K562 (cell line): ENCODE data around the gene ANKRD6. TPM values are rescaled to one million over a fixed set of nuclear protein-coding genes. Genes with fewer than 3 reads are reported as not detected.

ENCODE experiments used
- ATAC-seq: fragments of 200-7000 bp; cut with Tn5 transposase; 3 replicates; pipeline ENCODE4 v1.9.1; 2020; ENCODE audit warnings: moderate library complexity
- BruUV-seq: library from RNA; stranded (reverse); fragments of 400-500 nt; replicated peaks from 2 replicates; lab custom pipeline; 2021; lab: Mats Ljungman, UMichigan
- CTCF ChIA-PET: fragments of 300-600 bp; formaldehyde crosslinking; extraction: SDS; loops from one replicate; lab custom pipeline; 2021; ENCODE audit warnings: low intra/inter-chr PET ratio; lab: Yijun Ruan, JAX
- POLR2A ChIA-PET: fragments of 300-600, 350-650 bp; sonication (Branson Sonifier 250); formaldehyde crosslinking; extraction: SDS; loops from one replicate; lab custom pipeline; 2021; ENCODE audit warnings: antibody characterized with exemption, inconsistent platforms; lab: Yijun Ruan, JAX
- DNase-seq, 4 experiments: peaks; one replicate each; pipeline versions ENCODE4 v3.0.0 to v3.0.0-alpha.2; 2011 to 2018; ENCODE audit warnings: low spot score in 3 of 4, mixed read lengths in 3 of 4; ENCODE audit errors: extremely low read depth in 1 of 4
- FAIRE-seq: peaks from 2 replicates; lab custom pipeline; 2011; peaks lifted over from hg19 to GRCh38; lab: Jason Lieb, UNC
- H2AFZ ChIP-seq: 2 replicates; pipeline ENCODE4 v1.6.0; 2011; ENCODE audit warnings: low read depth, low read length, control low read depth, inconsistent platforms
- H3K27ac ChIP-seq: fragments of 200-600 bp; 3 replicates; pipeline ENCODE4 v1.8.0; 2011; ENCODE audit warnings: low read depth, mild to moderate bottlenecking, control low read depth, inconsistent platforms, low read length, moderate library complexity, mixed read lengths; ENCODE audit errors: extremely low read depth
- H3K27me3 ChIP-seq, 2 experiments: fragments of 300-600 bp in 1 of 2; 2 replicates in 1 of 2; 3 replicates in 1 of 2; pipeline versions ENCODE4 v1.6.0 to v1.8.0; 2011; ENCODE audit warnings: inconsistent platforms in 2 of 2, low read length in 2 of 2, mild to moderate bottlenecking in 1 of 2, mixed read lengths in 1 of 2, moderate library complexity in 1 of 2; ENCODE audit not compliant: control insufficient read depth in 2 of 2, insufficient read depth in 2 of 2
- H3K36me3 ChIP-seq: fragments of 300-600 bp; 3 replicates; pipeline ENCODE4 v1.8.0; 2011; ENCODE audit warnings: mild to moderate bottlenecking, low read length, inconsistent platforms; ENCODE audit not compliant: control insufficient read depth, insufficient read depth
- H3K4me1 ChIP-seq, 2 experiments: fragments of 200-600 bp in 1 of 2; replicated peaks in 1 of 2; 2 replicates in 1 of 2; 3 replicates in 1 of 2; pipeline versions ENCODE4 v1.5.1 to v1.8.0; 2011; ENCODE audit warnings: inconsistent platforms in 2 of 2, low read length in 2 of 2, mild to moderate bottlenecking in 1 of 2, mixed read lengths in 1 of 2, moderate library complexity in 1 of 2; ENCODE audit not compliant: control insufficient read depth in 2 of 2, insufficient read depth in 2 of 2
- H3K4me2 ChIP-seq: 2 replicates; pipeline ENCODE4 v1.6.1; 2011; ENCODE audit warnings: low read length, control low read depth, inconsistent platforms, mixed read lengths; ENCODE audit not compliant: insufficient read depth
- H3K4me3 ChIP-seq: fragments of 200-600 bp; sonication (generic), shearing (Covaris generic); 2 replicates; pipeline ENCODE4 v1.5.1; 2016; ENCODE audit warnings: control low read depth, inconsistent platforms
- H3K79me2 ChIP-seq: fragments of 200-600 bp; 3 replicates; pipeline ENCODE4 v1.8.0; 2011; ENCODE audit warnings: low read length, inconsistent platforms; ENCODE audit not compliant: control insufficient read depth, insufficient read depth
- H3K9ac ChIP-seq, 2 experiments: 2 replicates each; pipeline versions ENCODE4 v1.6.0 to v1.6.1; 2011; ENCODE audit warnings: low read depth in 2 of 2, low read length in 2 of 2, control low read depth in 1 of 2, inconsistent platforms in 1 of 2, mild to moderate bottlenecking in 1 of 2, mixed read lengths in 1 of 2; ENCODE audit not compliant: insufficient read depth in 1 of 2
- H3K9me1 ChIP-seq: one replicate; pipeline ENCODE4 v1.6.0; 2011; ENCODE audit warnings: inconsistent platforms, mild to moderate bottlenecking, low read length, moderate library complexity; ENCODE audit not compliant: control insufficient read depth, insufficient read depth
- H3K9me3 ChIP-seq: replicated peaks from 2 replicates; pipeline ENCODE4 v1.5.1; 2011; ENCODE audit warnings: low read depth, low read length, inconsistent platforms; ENCODE audit not compliant: control insufficient read depth, insufficient read depth
- H4K20me1 ChIP-seq: replicated peaks from 2 replicates; pipeline ENCODE4 v1.6.1; 2011; ENCODE audit warnings: low read length, inconsistent platforms, mixed read lengths; ENCODE audit not compliant: control insufficient read depth, insufficient read depth
- NCOA1 ChIP-seq: fragments of 450-650 bp; IDR thresholded peaks from 2 replicates; pipeline ENCODE4 v1.6.1; 2016; ENCODE audit warnings: low read depth
- TBP ChIP-seq: optimal IDR thresholded peaks from 2 replicates; pipeline ENCODE3; 2011; ENCODE audit warnings: low read depth, low read length, improper control_type of control experiment
- U2AF1 ChIP-seq: fragments of 200-400 bp; formaldehyde crosslinking; optimal IDR thresholded peaks from 2 replicates; pipeline ENCODE3; 2017; ENCODE audit warnings: mild to moderate bottlenecking, low read depth, low read length, moderate library complexity
- ZNF121 ChIP-seq: sonication (generic); formaldehyde crosslinking; conservative IDR thresholded peaks from 2 replicates; pipeline ENCODE4 v1.8.0; 2022; ENCODE audit warnings: missing genetic modification reagents
- ZNF134 ChIP-seq: fragments of 250-450 bp; sonication (Bioruptor Pico); conservative IDR thresholded peaks from 2 replicates; pipeline ENCODE4 v1.4.0; 2020
- ZNF324 ChIP-seq: fragments of 250-450 bp; sonication (Bioruptor Pico); IDR thresholded peaks from 2 replicates; pipeline ENCODE4 v1.4.0; 2020; ENCODE audit warnings: mild to moderate bottlenecking
- WGBS: fragments of 100-300 bp; shearing (Covaris generic); methylation state at CpG from one replicate; pipeline ENCODE4 v1.1.6; 2016; ENCODE audit warnings: low coverage, mixed read lengths; ENCODE audit not compliant: insufficient coverage; ENCODE audit errors: missing lambda C conversion rate; 5-methylcytosine and 5-hydroxymethylcytosine counted together
- in situ Hi-C: fragments of 300-500 bp; cut with MboI; formaldehyde crosslinking; loops from 4 replicates; pipeline ENCODE4 v1.15.0; 2018; ENCODE audit warnings: inconsistent platforms, mixed read lengths
- intact Hi-C: fragments of 100-400 bp; cut with micrococcal nuclease; formaldehyde crosslinking; loops from 2 replicates; pipeline ENCODE4 v1.14.2; 2022
- polyA plus RNA-seq, 8 experiments: library from polyadenylated mRNA; depleted of rRNA in 4 of 8; stranded (reverse) in 5 of 8; unstranded in 3 of 8; fragments of >200 nt; fragmentation: Nextera tagmentation in 2 of 8; fragmentation: Illumina TruSeq in 1 of 8; extraction: Ambion mirVana in 2 of 8; extraction: Trizol in 1 of 8; gene quantifications; 2 replicates each; pipeline versions ENCODE4 v1.2.1 to v1.2.3, GENCODE V29; 2011 to 2014; ENCODE audit warnings: inconsistent platforms in 1 of 8, missing spikeins in 1 of 8
- total RNA-seq, 7 experiments: library from RNA; depleted of rRNA in 6 of 7; stranded (reverse); fragments of >200 nt in 6 of 7; fragmentation: Illumina TruSeq in 2 of 7; extraction: Trizol in 2 of 7; gene quantifications; 2 replicates each; pipeline versions ENCODE4 v1.2.1 to v1.2.3, GENCODE V29; 2011 to 2021; ENCODE audit warnings: low replicate concordance in 1 of 7
- TF ChIP-seq, protein P1 (sequence below): fragments of 450-650 bp; formaldehyde crosslinking; IDR thresholded peaks from 2 replicates; pipeline ENCODE4 v1.4.0; 2022; ENCODE audit warnings: missing genetic modification characterization

The ANKRD6 gene
- total and polyA plus RNA-seq, 9 of the 15 experiments (the other 6 are each of a cell fraction or from before 2014, with no cell fraction given) = 0.04 to 0.22 (median 0.08) TPM; not detected in 4

DNA sequence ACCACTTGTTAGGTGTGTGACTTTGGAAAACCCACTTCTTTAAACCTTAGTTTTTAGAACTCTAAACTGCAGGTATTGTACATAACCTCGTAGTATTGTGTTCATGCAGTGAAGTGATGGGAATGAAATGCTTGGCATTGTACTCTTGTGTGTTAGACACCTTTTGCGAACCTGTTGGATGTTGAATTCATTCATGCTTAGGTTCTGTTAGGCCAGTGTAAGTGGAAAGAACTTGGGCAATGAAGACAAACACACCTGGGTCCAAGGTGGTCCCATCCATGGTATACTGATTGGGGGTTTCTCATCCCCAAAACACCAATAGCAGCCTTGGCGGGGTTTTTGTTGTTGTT lies 1.2 kb downstream of the ANKRD6 start:
- Histone ChIP-seq H2AFZ (no peak overlapping the region), H3K4me2 (no peak overlapping the region), H3K27ac (no peak overlapping the region), H3K27me3 (peaks cover 19 to 30% of the 10 kb centered on the region in 2 experiments), H3K4me3 (no peak overlapping the region), H3K79me2 (no peaks in the 10 kb centered on the region), H3K36me3 (no peaks in the 10 kb centered on the region), H3K9me1 (no peaks in the 10 kb centered on the region), H3K9me3 (no peaks in the 10 kb centered on the region), H4K20me1 (0 out of 2 replicates have a peak, but pooled peaks cover 8% of the 10 kb centered on the region), H3K4me1 (peaks cover 5 to 13% of the 10 kb centered on the region in 2 experiments; a peak in 3 of 5 replicates), H3K9ac (no peak overlapping the region)
- CTCF ChIA-PET = no interaction called here
- no peak for DNase-seq
- BruUV-seq = no TSS peak
- ATAC-seq = no peak
- intact Hi-C loops = loop anchor here (5.0 kb wide), 2 partner anchors 122 to 163 kb away; no protein-coding TSS in a partner anchor
- TF ChIP-seq NCOA1 (no peak), TBP (no peak), ZNF324 (CRISPR knock-in tag) (no peak), U2AF1 (no peak), ZNF134 (CRISPR knock-in tag) (no peak), ZNF121 (no peak)
- TF ChIP-seq, protein P1, sequence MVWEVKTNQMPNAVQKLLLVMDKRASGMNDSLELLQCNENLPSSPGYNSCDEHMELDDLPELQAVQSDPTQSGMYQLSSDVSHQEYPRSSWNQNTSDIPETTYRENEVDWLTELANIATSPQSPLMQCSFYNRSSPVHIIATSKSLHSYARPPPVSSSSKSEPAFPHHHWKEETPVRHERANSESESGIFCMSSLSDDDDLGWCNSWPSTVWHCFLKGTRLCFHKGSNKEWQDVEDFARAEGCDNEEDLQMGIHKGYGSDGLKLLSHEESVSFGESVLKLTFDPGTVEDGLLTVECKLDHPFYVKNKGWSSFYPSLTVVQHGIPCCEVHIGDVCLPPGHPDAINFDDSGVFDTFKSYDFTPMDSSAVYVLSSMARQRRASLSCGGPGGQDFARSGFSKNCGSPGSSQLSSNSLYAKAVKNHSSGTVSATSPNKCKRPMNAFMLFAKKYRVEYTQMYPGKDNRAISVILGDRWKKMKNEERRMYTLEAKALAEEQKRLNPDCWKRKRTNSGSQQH = no peak
- no peak for FAIRE-seq
- in situ Hi-C loops = loop anchor here (5.0 kb wide), 1 partner anchor 178 kb away; no protein-coding TSS in a partner anchor
- POLR2A ChIA-PET = interaction anchor here (0.6 kb wide), 1 partner anchor 276 kb away, joined by 3 read pairs; no protein-coding TSS in a partner anchor
- WGBS = 2% methylated on average over 3 of the region's 3 CpGs
